ENCODE data around the gene PPM1F. TPM values are rescaled to one million over a fixed set of nuclear protein-coding genes. Genes with fewer than 3 reads are reported as not detected.

The PPM1F gene
- total RNA-seq, 4 donors from 2014 or later, result 18.3 to 29.5 (median 25.8) TPM

DNA sequence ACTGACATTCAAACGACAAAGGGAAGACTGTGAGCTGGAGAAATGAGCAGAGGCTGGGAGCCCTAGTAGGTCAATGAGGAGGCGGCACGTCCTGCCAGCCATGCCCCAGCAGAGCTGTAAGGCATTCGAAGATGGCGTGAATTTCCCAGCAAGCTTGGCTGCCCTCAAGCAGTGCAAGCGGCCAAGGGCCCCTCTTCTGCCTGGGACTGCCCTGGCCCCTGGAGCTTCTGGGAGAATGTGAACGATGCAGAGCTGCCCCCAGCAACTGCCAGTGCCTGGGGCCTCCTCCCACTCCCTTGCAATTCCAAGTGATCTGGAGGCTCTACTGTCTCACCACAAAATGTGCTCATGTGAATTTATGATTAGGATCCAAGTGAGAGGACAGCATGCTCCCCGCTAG lies 4.3 kb downstream of the PPM1F start:
- intact Hi-C loops (cut with DNase I; ENCODE audit: low total_unique reads), result no loop called here
- TF ChIP-seq, protein P1, sequence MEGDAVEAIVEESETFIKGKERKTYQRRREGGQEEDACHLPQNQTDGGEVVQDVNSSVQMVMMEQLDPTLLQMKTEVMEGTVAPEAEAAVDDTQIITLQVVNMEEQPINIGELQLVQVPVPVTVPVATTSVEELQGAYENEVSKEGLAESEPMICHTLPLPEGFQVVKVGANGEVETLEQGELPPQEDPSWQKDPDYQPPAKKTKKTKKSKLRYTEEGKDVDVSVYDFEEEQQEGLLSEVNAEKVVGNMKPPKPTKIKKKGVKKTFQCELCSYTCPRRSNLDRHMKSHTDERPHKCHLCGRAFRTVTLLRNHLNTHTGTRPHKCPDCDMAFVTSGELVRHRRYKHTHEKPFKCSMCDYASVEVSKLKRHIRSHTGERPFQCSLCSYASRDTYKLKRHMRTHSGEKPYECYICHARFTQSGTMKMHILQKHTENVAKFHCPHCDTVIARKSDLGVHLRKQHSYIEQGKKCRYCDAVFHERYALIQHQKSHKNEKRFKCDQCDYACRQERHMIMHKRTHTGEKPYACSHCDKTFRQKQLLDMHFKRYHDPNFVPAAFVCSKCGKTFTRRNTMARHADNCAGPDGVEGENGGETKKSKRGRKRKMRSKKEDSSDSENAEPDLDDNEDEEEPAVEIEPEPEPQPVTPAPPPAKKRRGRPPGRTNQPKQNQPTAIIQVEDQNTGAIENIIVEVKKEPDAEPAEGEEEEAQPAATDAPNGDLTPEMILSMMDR (IDR thresholded peaks at IDR 0.05), result no peak
- no peak for TF ChIP-seq POLR2A (IDR thresholded peaks at IDR 0.05)
- WGBS, 2 donors, result 66 to 77% methylated on average over 8 of the region's 8 CpGs
- DNase-seq (ENCODE audit: low spot score in 2 of 2), result no peak
- H3K4me3 ChIP-seq (ENCODE audit: low read depth, poor library complexity, severe bottlenecking), result no peak overlapping the region

DNA sequence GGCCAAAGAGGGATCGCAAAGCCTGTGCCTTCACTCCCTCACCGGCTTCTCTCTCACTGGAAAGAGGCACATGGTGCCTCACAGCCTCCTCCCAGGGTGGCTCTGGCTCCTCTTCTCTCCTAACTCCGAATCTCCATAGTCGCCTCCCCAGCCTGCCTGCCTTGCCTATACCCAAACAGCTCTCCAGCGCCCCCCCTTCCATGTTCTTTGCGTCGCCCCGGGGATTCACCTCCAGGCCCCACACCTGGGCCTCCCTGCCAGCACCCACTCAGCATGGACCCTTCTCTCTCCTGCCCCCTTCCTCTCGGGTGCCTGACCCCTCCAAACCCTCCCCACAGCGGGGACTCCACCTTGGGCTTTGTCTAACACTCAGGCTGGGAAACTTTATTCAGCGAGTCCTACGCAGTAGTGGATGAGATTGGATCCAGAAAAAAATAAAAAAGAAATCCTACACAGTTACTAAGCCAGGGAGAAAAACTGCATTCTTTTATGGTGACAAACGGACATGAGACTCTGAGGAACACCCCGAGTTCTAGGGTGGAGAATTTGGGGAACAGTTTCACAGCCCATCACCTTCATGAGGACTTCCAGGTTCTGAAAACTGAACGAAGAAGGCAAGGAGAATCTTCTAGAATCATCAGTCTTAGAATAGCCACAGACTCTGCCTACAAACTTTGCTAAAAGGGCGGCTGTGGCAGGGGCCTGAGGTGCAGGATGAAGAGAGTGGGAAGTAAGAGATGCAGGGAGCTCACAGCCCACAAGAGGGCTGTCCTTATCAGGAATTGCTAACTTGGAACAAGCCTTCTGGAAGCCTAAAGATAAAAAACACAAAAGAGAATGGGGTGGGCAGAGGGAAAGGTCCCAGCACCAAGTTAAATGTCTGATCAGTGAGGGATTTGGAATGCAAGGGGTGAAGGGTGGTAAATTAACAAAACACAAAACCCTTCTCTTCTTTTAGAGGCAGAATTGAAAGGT lies 5.3 kb downstream of the PPM1F start:
- H3K4me3 ChIP-seq (ENCODE audit: low read depth, poor library complexity, severe bottlenecking), result no peak overlapping the region
- TF ChIP-seq, protein P1 (IDR thresholded peaks at IDR 0.05), result no peak
- TF ChIP-seq POLR2A (IDR thresholded peaks at IDR 0.05), result no peak
- WGBS, 2 donors, result 42 to 45% methylated on average over 16 of the region's 16 CpGs
- DNase-seq (ENCODE audit: low spot score in 2 of 2), result no peak
- intact Hi-C loops (cut with DNase I; ENCODE audit: low total_unique reads), result no loop called here

DNA sequence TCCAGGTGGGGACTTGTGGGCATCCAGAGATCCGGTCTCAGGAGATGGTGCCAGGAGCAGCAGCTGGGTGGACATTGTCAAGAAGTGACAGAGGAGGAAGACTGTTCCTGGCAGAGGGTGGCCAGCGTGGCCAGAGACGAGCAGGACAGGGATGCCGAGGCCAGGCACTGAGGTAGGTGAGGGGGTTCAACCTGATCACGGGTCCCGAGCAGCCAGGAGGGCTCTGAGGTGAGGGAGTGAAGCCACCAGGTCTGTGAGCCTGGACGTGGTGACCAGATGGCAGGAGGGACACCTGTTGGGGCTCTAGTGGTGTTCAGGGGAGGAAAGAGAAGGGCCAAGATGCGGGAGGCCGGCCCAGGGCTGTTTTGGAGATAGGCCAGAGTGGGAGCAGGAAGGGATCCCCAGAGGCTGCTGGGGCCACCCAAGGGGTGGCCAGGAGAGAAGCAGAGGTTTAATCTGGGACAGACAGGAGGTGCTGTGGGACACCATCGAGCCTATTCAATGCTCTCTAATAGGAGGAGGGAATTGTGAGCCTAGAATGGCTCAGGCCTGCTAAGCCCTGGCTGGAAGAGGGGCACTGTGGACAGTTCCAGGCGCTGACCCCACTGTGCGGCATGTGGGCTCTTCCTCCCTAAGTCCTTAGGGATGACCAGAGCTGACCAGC lies 6.3 kb downstream of the PPM1F start:
- intact Hi-C loops (cut with DNase I; ENCODE audit: low total_unique reads), result no loop called here
- no peak overlapping the region for H3K4me3 ChIP-seq (ENCODE audit: low read depth, poor library complexity, severe bottlenecking)
- no peak for DNase-seq (ENCODE audit: low spot score in 2 of 2)
- TF ChIP-seq, protein P1 (IDR thresholded peaks at IDR 0.05), result no peak
- no peak for TF ChIP-seq POLR2A (IDR thresholded peaks at IDR 0.05)
- 83 to 92% methylated on average over 12 of the region's 12 CpGs for WGBS, 2 donors

DNA sequence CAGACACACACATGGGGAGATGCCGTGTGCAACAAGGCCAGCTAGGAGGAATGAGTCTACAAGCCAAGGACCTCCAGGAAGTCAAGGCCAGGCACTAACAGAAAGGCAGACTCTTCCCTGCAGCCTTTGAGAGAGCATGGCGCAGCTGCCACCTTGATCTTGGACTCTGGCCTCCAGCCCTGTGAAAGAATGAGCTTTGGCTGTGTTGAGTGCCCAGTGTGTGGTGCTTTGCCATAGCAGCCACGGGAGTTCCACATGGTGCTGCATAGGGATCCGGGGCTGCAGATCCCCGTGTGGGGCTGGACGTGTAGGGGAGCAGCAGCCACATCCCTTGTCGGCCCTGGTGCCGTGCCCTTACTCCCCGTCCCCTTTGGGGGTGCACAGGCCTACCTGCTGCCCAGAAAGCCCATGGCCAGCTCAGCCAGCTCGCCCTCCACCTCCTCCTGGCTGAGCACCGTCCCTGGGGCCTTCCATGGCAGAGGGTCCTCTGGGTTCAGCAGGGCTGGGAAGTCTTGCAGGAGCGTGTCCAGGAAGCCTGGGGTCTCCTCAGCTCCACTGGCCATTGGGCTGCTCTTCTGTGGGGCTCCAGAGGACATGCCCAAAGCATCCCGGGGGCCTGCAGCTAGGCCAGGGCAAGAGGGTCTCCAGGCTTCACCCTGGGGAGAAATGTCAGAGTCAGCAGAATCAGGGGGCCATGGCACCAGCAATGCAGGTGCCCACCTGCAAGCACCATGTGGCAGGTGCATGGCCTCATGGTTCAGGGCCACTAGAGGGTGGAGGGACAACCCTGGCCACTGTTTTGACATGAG lies 7.0 kb downstream of the PPM1F start:
- DNase-seq (ENCODE audit: low spot score in 2 of 2), result no peak
- intact Hi-C loops (cut with DNase I; ENCODE audit: low total_unique reads), result no loop called here
- H3K4me3 ChIP-seq (ENCODE audit: low read depth, poor library complexity, severe bottlenecking), result no peak overlapping the region
- 91 to 93% methylated on average over 10 to 13 of the region's 13 CpGs for WGBS, 2 donors
- TF ChIP-seq POLR2A (IDR thresholded peaks at IDR 0.05), result no peak
- TF ChIP-seq, protein P1 (IDR thresholded peaks at IDR 0.05), result no peak

DNA sequence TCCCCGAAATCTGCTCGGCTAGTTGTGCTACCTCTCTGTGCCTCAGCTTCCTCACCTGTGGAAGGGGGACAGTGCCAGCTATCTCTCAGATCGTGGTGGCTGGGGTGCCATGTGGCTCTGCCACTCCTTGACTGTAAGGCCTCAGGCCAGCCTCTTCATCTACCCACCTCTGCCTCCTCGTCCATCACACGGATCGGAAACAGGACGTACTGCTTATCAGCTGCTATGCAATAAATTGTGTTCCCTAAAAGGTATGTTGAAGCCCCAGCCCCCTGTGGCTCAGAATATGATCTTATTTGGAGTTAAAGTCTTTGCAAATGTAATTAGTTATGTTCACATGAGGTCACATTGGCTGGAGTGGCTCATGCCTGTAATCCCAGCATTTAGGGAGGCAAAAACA lies 7.8 kb downstream of the PPM1F start:
- H3K4me3 ChIP-seq (ENCODE audit: low read depth, poor library complexity, severe bottlenecking), result no peak overlapping the region
- intact Hi-C loops (cut with DNase I; ENCODE audit: low total_unique reads), result no loop called here
- TF ChIP-seq, protein P1 (IDR thresholded peaks at IDR 0.05), result no peak
- TF ChIP-seq POLR2A (IDR thresholded peaks at IDR 0.05), result no peak
- 80 to 84% methylated on average over 7 of the region's 7 CpGs for WGBS, 2 donors
- no peak for DNase-seq (ENCODE audit: low spot score in 2 of 2)

Data from lower leg skin (tissue), 4 donors.